Mesendoderm (in vitro differentiated cells): Measurements from ENCODE around the gene FOXD2. TPM values are rescaled to one million over a fixed set of nuclear protein-coding genes. Genes with fewer than 3 reads are reported as not detected.

Experiments
- DNase-seq: peaks from one replicate; pipeline ENCODE4 v3.0.0; 2013
- H2AK5ac ChIP-seq: 2 replicates; pipeline ENCODE4 v1.6.1; 2013; ENCODE audit warnings: low read length, inconsistent platforms
- H2BK120ac ChIP-seq: 2 replicates; pipeline ENCODE4 v1.6.1; 2013; ENCODE audit warnings: low read depth, mild to moderate bottlenecking, low read length, moderate library complexity, mixed read lengths
- H2BK15ac ChIP-seq: replicated peaks from 2 replicates; pipeline ENCODE4 v1.6.1; 2013; ENCODE audit warnings: low read depth, mild to moderate bottlenecking, moderate library complexity
- H2BK5ac ChIP-seq: 2 replicates; pipeline ENCODE4 v1.6.1; 2013; ENCODE audit warnings: low read length, inconsistent platforms
- H3K18ac ChIP-seq: 2 replicates; pipeline ENCODE4 v1.6.1; 2013; ENCODE audit warnings: mild to moderate bottlenecking, low read length, mixed read lengths
- H3K23ac ChIP-seq: one replicate; pipeline ENCODE4 v1.6.1; 2013; ENCODE audit warnings: low read length
- H3K27ac ChIP-seq: 2 replicates; pipeline ENCODE4 v1.5.1; 2013; ENCODE audit warnings: low read depth, mild to moderate bottlenecking, inconsistent platforms, low read length, moderate library complexity
- H3K27me3 ChIP-seq: 2 replicates; pipeline ENCODE4 v1.6.1; 2013; ENCODE audit warnings: low read length, control low read depth, mild to moderate bottlenecking, inconsistent platforms; ENCODE audit not compliant: insufficient read depth, poor library complexity
- H3K36me3 ChIP-seq: 2 replicates; pipeline ENCODE4 v1.6.1; 2013; ENCODE audit warnings: low read length, inconsistent platforms; ENCODE audit not compliant: control insufficient read depth, insufficient read depth
- H3K4ac ChIP-seq: one replicate; pipeline ENCODE4 v1.6.1; 2013; ENCODE audit warnings: low read depth, mild to moderate bottlenecking, low read length, moderate library complexity
- H3K4me1 ChIP-seq: 2 replicates; pipeline ENCODE4 v1.6.1; 2013; ENCODE audit warnings: low read depth, low read length, inconsistent platforms; ENCODE audit not compliant: control insufficient read depth
- H3K4me2 ChIP-seq: 2 replicates; pipeline ENCODE4 v1.6.1; 2013; ENCODE audit warnings: low read length
- H3K4me3 ChIP-seq: 2 replicates; pipeline ENCODE4 v1.5.1; 2013; ENCODE audit warnings: mild to moderate bottlenecking, low read length
- H3K56ac ChIP-seq: one replicate; pipeline ENCODE4 v1.6.1; 2013; ENCODE audit warnings: low read length
- H3K79me1 ChIP-seq: 2 replicates; pipeline ENCODE4 v1.6.1; 2013; ENCODE audit warnings: low read length, inconsistent platforms
- H3K79me2 ChIP-seq: 2 replicates; pipeline ENCODE4 v1.6.1; 2013; ENCODE audit warnings: mild to moderate bottlenecking, low read length; ENCODE audit not compliant: control insufficient read depth, insufficient read depth
- H3K9ac ChIP-seq: 2 replicates; pipeline ENCODE4 v1.6.1; 2013; ENCODE audit warnings: low read length, inconsistent platforms
- H4K5ac ChIP-seq: one replicate; pipeline ENCODE4 v1.6.1; 2013; ENCODE audit warnings: low read length
- H4K8ac ChIP-seq: one replicate; pipeline ENCODE4 v1.6.1; 2013; ENCODE audit warnings: low read depth, mild to moderate bottlenecking, control low read depth, low read length, moderate library complexity
- WGBS: extraction: QIAGEN DNeasy Blood & Tissue Kit; methylation state at CpG from one replicate; pipeline ENCODE4 v1.1.7; 2013; ENCODE audit warnings: low lambda C conversion rate, missing lambda C conversion rate; ENCODE audit not compliant: insufficient coverage; ENCODE audit errors: extremely low coverage; 5-methylcytosine and 5-hydroxymethylcytosine counted together
- polyA plus RNA-seq, 2 experiments: library from polyadenylated mRNA; stranded (reverse); fragments of 200-250 nt; gene quantifications; one replicate each; pipeline ENCODE4 v1.2.3, GENCODE V29; 2013

Gene FOXD2
- 0.01 TPM for polyA plus RNA-seq (2013, experiment 1 of 2)
- 0.01 TPM for polyA plus RNA-seq (2013, experiment 2 of 2)

- no peaks in the 10 kb centered on the region for H3K79me1 ChIP-seq
- no peak within 1 kb of the TSS for H3K27ac ChIP-seq
- H3K4me2 ChIP-seq: peak within 1 kb of the TSS; percentile 66
- no peaks in the 10 kb centered on the region for H3K36me3 ChIP-seq
- no peak within 1 kb of the TSS for H4K5ac ChIP-seq
- no peak within 1 kb of the TSS for H2BK120ac ChIP-seq
- H2BK5ac ChIP-seq: no peak within 1 kb of the TSS
- no peak within 1 kb of the TSS for H2BK15ac ChIP-seq
- H3K56ac ChIP-seq: peak within 1 kb of the TSS; percentile 93
- no CpG with 5 or more reads among the region's 80 CpGs for WGBS
- no peak within 1 kb of the TSS for H2AK5ac ChIP-seq
- H3K4ac ChIP-seq: peak within 1 kb of the TSS; percentile 63
- H4K8ac ChIP-seq: no peak within 1 kb of the TSS
- peak within 1 kb of the TSS; percentile 79 for H3K9ac ChIP-seq
- peak within 1 kb of the TSS; percentile 63 for H3K4me3 ChIP-seq
- H3K23ac ChIP-seq: no peak within 1 kb of the TSS
- DNase-seq: peak; percentile 91
- H3K4me1 ChIP-seq: peaks cover 8% of the 10 kb centered on the region
- peaks cover 74% of the 10 kb centered on the region for H3K27me3 ChIP-seq
- H3K18ac ChIP-seq: peak within 1 kb of the TSS; percentile 55
- H3K79me2 ChIP-seq: no peaks in the 10 kb centered on the region
Observed at GRCh38 chr1:47437447-47438164, at the start of gene FOXD2. TSS of gene FOXD2 (plus strand) at chr1:47438044. CDS start at chr1:47438136, 92 bp downstream.

- no peak overlapping the region for H2AK5ac ChIP-seq
- H3K79me1 ChIP-seq: no peaks in the 10 kb centered on the region
- H2BK120ac ChIP-seq: no peak overlapping the region
- no peak overlapping the region for H3K4me2 ChIP-seq
- DNase-seq: peak; percentile 73
- H4K5ac ChIP-seq: no peak overlapping the region
- WGBS: no CpG with 5 or more reads among the region's 3 CpGs
- no peaks in the 10 kb centered on the region for H3K4me1 ChIP-seq
- H3K9ac ChIP-seq: no peak overlapping the region
- no peaks in the 10 kb centered on the region for H3K79me2 ChIP-seq
- H3K23ac ChIP-seq: no peak overlapping the region
- no peaks in the 10 kb centered on the region for H3K27me3 ChIP-seq
- H2BK5ac ChIP-seq: no peak overlapping the region
- no peak overlapping the region for H3K27ac ChIP-seq
- H2BK15ac ChIP-seq: no peak overlapping the region
- H3K18ac ChIP-seq: no peak overlapping the region
- no peak overlapping the region for H4K8ac ChIP-seq
- no peaks in the 10 kb centered on the region for H3K36me3 ChIP-seq
- H3K4ac ChIP-seq: no peak overlapping the region
- no peak overlapping the region for H3K56ac ChIP-seq
- no peak overlapping the region for H3K4me3 ChIP-seq
Observed at GRCh38 chr1:47388891-47389238, 49.0 kb upstream of the FOXD2 start.

GRCh38 chr1:47389731-47390130 lies 48.1 kb upstream of the FOXD2 start:
- no peak overlapping the region for H3K4ac ChIP-seq
- H2AK5ac ChIP-seq: no peak overlapping the region
- H4K8ac ChIP-seq: no peak overlapping the region
- no peaks in the 10 kb centered on the region for H3K27me3 ChIP-seq
- no peak overlapping the region for H4K5ac ChIP-seq
- H3K27ac ChIP-seq: no peak overlapping the region
- H2BK15ac ChIP-seq: no peak overlapping the region
- no CpG with 5 or more reads among the region's 2 CpGs for WGBS
- H3K4me2 ChIP-seq: no peak overlapping the region
- no peak overlapping the region for H3K23ac ChIP-seq
- H3K79me2 ChIP-seq: no peaks in the 10 kb centered on the region
- H3K56ac ChIP-seq: no peak overlapping the region
- no peak overlapping the region for H3K9ac ChIP-seq
- no peaks in the 10 kb centered on the region for H3K79me1 ChIP-seq
- H3K36me3 ChIP-seq: no peaks in the 10 kb centered on the region
- H2BK120ac ChIP-seq: no peak overlapping the region
- no peak overlapping the region for H3K18ac ChIP-seq
- H3K4me3 ChIP-seq: no peak overlapping the region
- no peaks in the 10 kb centered on the region for H3K4me1 ChIP-seq
- no peak for DNase-seq
- no peak overlapping the region for H2BK5ac ChIP-seq

GRCh38 chr1:47390843-47391242 lies 47.0 kb upstream of the FOXD2 start:
- peak; percentile 25 for DNase-seq
- Histone ChIP-seq H3K79me2 (no peaks in the 10 kb centered on the region), H2AK5ac (no peak overlapping the region), H2BK120ac (no peak overlapping the region), H3K27me3 (no peaks in the 10 kb centered on the region), H3K4me1 (no peaks in the 10 kb centered on the region), H2BK5ac (no peak overlapping the region), H3K56ac (no peak overlapping the region), H3K18ac (no peak overlapping the region), H3K36me3 (no peaks in the 10 kb centered on the region), H4K8ac (no peak overlapping the region), H2BK15ac (no peak overlapping the region), H4K5ac (no peak overlapping the region), H3K4ac (no peak overlapping the region), H3K23ac (no peak overlapping the region), H3K4me2 (no peak overlapping the region), H3K9ac (no peak overlapping the region), H3K4me3 (no peak overlapping the region), H3K27ac (no peak overlapping the region), H3K79me1 (no peaks in the 10 kb centered on the region)
- WGBS: no CpG with 5 or more reads among the region's 2 CpGs

- Histone ChIP-seq H4K5ac (no peak overlapping the region), H3K4me1 (no peaks in the 10 kb centered on the region), H3K79me2 (no peaks in the 10 kb centered on the region), H2BK120ac (no peak overlapping the region), H4K8ac (no peak overlapping the region), H3K4me2 (no peak overlapping the region), H3K23ac (no peak overlapping the region), H2AK5ac (no peak overlapping the region), H3K4ac (no peak overlapping the region), H3K27me3 (no peaks in the 10 kb centered on the region), H3K18ac (no peak overlapping the region), H3K27ac (no peak overlapping the region), H3K56ac (no peak overlapping the region), H3K79me1 (no peaks in the 10 kb centered on the region), H3K9ac (no peak overlapping the region), H2BK5ac (no peak overlapping the region), H3K4me3 (no peak overlapping the region), H3K36me3 (no peaks in the 10 kb centered on the region), H2BK15ac (no peak overlapping the region)
- DNase-seq: no peak
- no CpG with 5 or more reads among the region's 5 CpGs for WGBS
Observed at GRCh38 chr1:47393141-47393540, 44.7 kb upstream of the FOXD2 start.

- DNase-seq: no peak
- Histone ChIP-seq H2AK5ac (no peak overlapping the region), H3K9ac (no peak overlapping the region), H4K5ac (no peak overlapping the region), H2BK120ac (no peak overlapping the region), H3K79me2 (no peaks in the 10 kb centered on the region), H3K36me3 (no peaks in the 10 kb centered on the region), H3K18ac (no peak overlapping the region), H3K23ac (no peak overlapping the region), H3K4me1 (no peaks in the 10 kb centered on the region), H2BK15ac (no peak overlapping the region), H2BK5ac (no peak overlapping the region), H3K27ac (no peak overlapping the region), H3K27me3 (no peaks in the 10 kb centered on the region), H3K4me3 (no peak overlapping the region), H3K56ac (no peak overlapping the region), H4K8ac (no peak overlapping the region), H3K4me2 (no peak overlapping the region), H3K4ac (no peak overlapping the region), H3K79me1 (no peaks in the 10 kb centered on the region)
- no CpG with 5 or more reads among the region's 3 CpGs for WGBS
Observed at GRCh38 chr1:47395433-47395832, 42.4 kb upstream of the FOXD2 start.
